Activated CD8-positive, alpha-beta T cell treated with anti-CD3 and anti-CD28 coated beads for 36 hours (primary cell): ENCODE data around the gene SORCS2. TPM values are rescaled to one million over a fixed set of nuclear protein-coding genes. Genes with fewer than 3 reads are reported as not detected.

Source experiments
- ATAC-seq: fragments of 200-7000 bp; cut with Tn5 transposase; one replicate; pipeline ENCODE4 v1.10.0; 2021; ENCODE audit warnings: mild to moderate bottlenecking, moderate library complexity
- CTCF ChIA-PET: fragments of 350-600 bp; sonication (Branson Sonifier 250); formaldehyde crosslinking; loops from one replicate; lab custom pipeline; 2021; ENCODE audit warnings: antibody characterized with exemption; lab: Charles Lee
- POLR2A ChIA-PET: fragments of 350-600 bp; sonication (Branson Sonifier 250); formaldehyde crosslinking; loops from one replicate; lab custom pipeline; 2021; ENCODE audit warnings: antibody characterized with exemption; lab: Charles Lee
- DNase-seq: peaks from one replicate; pipeline ENCODE4 v3.0.0-alpha.2; 2020
- H3K27ac Mint-ChIP-seq: one replicate; pipeline ENCODE4 v1.8.0; 2021; ENCODE audit warnings: mild to moderate bottlenecking, mixed read lengths
- H3K27me3 Mint-ChIP-seq: one replicate; pipeline ENCODE4 v1.8.0; 2021; ENCODE audit warnings: mixed read lengths
- H3K36me3 Mint-ChIP-seq: one replicate; pipeline ENCODE4 v1.8.0; 2021; ENCODE audit warnings: low read depth, mixed read lengths
- H3K4me1 Mint-ChIP-seq: one replicate; pipeline ENCODE4 v1.8.0; 2021; ENCODE audit warnings: low read depth, mixed read lengths
- H3K4me3 Mint-ChIP-seq: one replicate; pipeline ENCODE4 v1.8.0; 2021; ENCODE audit warnings: mild to moderate bottlenecking, moderate library complexity, mixed read lengths
- H3K9me3 Mint-ChIP-seq: one replicate; pipeline ENCODE4 v1.8.0; 2021; ENCODE audit warnings: mixed read lengths
- CTCF ChIP-seq: fragments of 200-600 bp; IDR thresholded peaks from one replicate; pipeline ENCODE4 v1.8.0; 2022; ENCODE audit warnings: antibody characterized with exemption, mild to moderate bottlenecking
- intact Hi-C: fragments of 100-400 bp; cut with micrococcal nuclease; formaldehyde crosslinking; loops from one replicate; pipeline ENCODE4 v1.10.0; 2022
- total RNA-seq, 2 experiments: library from RNA; stranded (reverse); gene quantifications; one replicate each; pipeline ENCODE4 v1.2.3, GENCODE V29; 2021

The SORCS2 gene
- total RNA-seq, 2 experiments from 2014 or later = 0.05 TPM; not detected in 1

- Mint-ChIP-seq H3K4me1 (no peaks in the 10 kb centered on the region), H3K9me3 (no peaks in the 10 kb centered on the region), H3K36me3 (no peaks in the 10 kb centered on the region), H3K27ac (no peak overlapping the region), H3K27me3 (no peaks in the 10 kb centered on the region), H3K4me3 (no peak overlapping the region)
- POLR2A ChIA-PET = no interaction called here
- intact Hi-C loops = no loop called here
- ATAC-seq (no peak), DNase-seq (no peak)
- CTCF ChIA-PET = no interaction called here
- TF ChIP-seq CTCF = no peak
These were observed 162.6 kb downstream of the SORCS2 start for GRCh38 chr4:7354927-7355326.

GRCh38 chr4:7355795-7356194, 163.5 kb downstream of the SORCS2 start:
- Mint-ChIP-seq H3K27ac (no peak overlapping the region), H3K4me1 (no peaks in the 10 kb centered on the region), H3K36me3 (no peaks in the 10 kb centered on the region), H3K4me3 (no peak overlapping the region), H3K9me3 (no peaks in the 10 kb centered on the region), H3K27me3 (no peaks in the 10 kb centered on the region)
- ChIA-PET CTCF (no interaction called here), POLR2A (no interaction called here)
- DNase-seq (no peak), ATAC-seq (no peak)
- no peak for TF ChIP-seq CTCF
- intact Hi-C loops = no loop called here

GRCh38 chr4:7356667-7357310, 164.5 kb downstream of the SORCS2 start:
- no peak overlapping the region for H3K27ac Mint-ChIP-seq
- no peaks in the 10 kb centered on the region for H3K9me3 Mint-ChIP-seq
- no peaks in the 10 kb centered on the region for H3K4me1 Mint-ChIP-seq
- ATAC-seq (no peak), DNase-seq (no peak)
- H3K36me3 Mint-ChIP-seq = no peaks in the 10 kb centered on the region
- H3K4me3 Mint-ChIP-seq = no peak overlapping the region
- intact Hi-C loops = no loop called here
- TF ChIP-seq CTCF = no peak
- POLR2A ChIA-PET = no interaction called here
- H3K27me3 Mint-ChIP-seq = no peaks in the 10 kb centered on the region
- CTCF ChIA-PET = no interaction called here

- intact Hi-C loops = no loop called here
- POLR2A ChIA-PET = no interaction called here
- H3K4me1 Mint-ChIP-seq = no peaks in the 10 kb centered on the region
- no peak overlapping the region for H3K27ac Mint-ChIP-seq
- H3K36me3 Mint-ChIP-seq = no peaks in the 10 kb centered on the region
- no peaks in the 10 kb centered on the region for H3K27me3 Mint-ChIP-seq
- H3K4me3 Mint-ChIP-seq = no peak overlapping the region
- TF ChIP-seq CTCF = no peak
- no peak for ATAC-seq
- no peak for DNase-seq
- CTCF ChIA-PET = no interaction called here
- no peaks in the 10 kb centered on the region for H3K9me3 Mint-ChIP-seq
These were observed 165.0 kb downstream of the SORCS2 start for GRCh38 chr4:7357323-7357722.

GRCh38 chr4:7358100-7358735, 165.9 kb downstream of the SORCS2 start:
- TF ChIP-seq CTCF = no peak
- no peaks in the 10 kb centered on the region for H3K36me3 Mint-ChIP-seq
- no peak overlapping the region for H3K4me3 Mint-ChIP-seq
- H3K27ac Mint-ChIP-seq = no peak overlapping the region
- H3K4me1 Mint-ChIP-seq = no peaks in the 10 kb centered on the region
- H3K9me3 Mint-ChIP-seq = no peaks in the 10 kb centered on the region
- ATAC-seq (no peak), DNase-seq (no peak)
- H3K27me3 Mint-ChIP-seq = no peaks in the 10 kb centered on the region
- ChIA-PET POLR2A (no interaction called here), CTCF (no interaction called here)
- intact Hi-C loops = no loop called here
